OCI-LY7 (cell line): Measurements from ENCODE around the gene PNCK. TPM values are rescaled to one million over a fixed set of nuclear protein-coding genes. Genes with fewer than 3 reads are reported as not detected.
A peak's percentile ranks its signal among the peaks of the same experiment; 100 is the strongest.

Experiments used
- BruUV-seq: library from RNA; stranded (reverse); fragments of 400-500 nt; replicated peaks from 2 replicates; lab custom pipeline; 2021; lab: Mats Ljungman, UMichigan
- CTCF ChIA-PET: fragments of 300-600 bp; sonication (Branson Sonifier 250); formaldehyde crosslinking; loops from one replicate; lab custom pipeline; 2022; ENCODE audit warnings: antibody characterized with exemption; ENCODE audit not compliant: unreplicated experiment; lab: Charles Lee
- POLR2A ChIA-PET: fragments of 300-600 bp; sonication (Branson Sonifier 250); formaldehyde crosslinking; loops from one replicate; lab custom pipeline; 2022; ENCODE audit warnings: antibody characterized with exemption; lab: Charles Lee
- DNase-seq: peaks from one replicate; pipeline ENCODE4 v3.0.0-alpha.2; 2015; ENCODE audit warnings: low spot score
- H2AFZ ChIP-seq: fragments of 200-600 bp; sonication (generic), shearing (Covaris generic); 2 replicates; pipeline ENCODE4 v1.6.1; 2014; ENCODE audit warnings: mild to moderate bottlenecking, antibody characterized with exemption, low read length, moderate library complexity
- H3K27ac ChIP-seq: fragments of 200-600 bp; sonication (generic); 2 replicates; pipeline ENCODE4 v1.5.1; 2014; ENCODE audit warnings: mixed run types, low read depth, mild to moderate bottlenecking, moderate library complexity, low read length, inconsistent platforms; ENCODE audit not compliant: poor library complexity, severe bottlenecking
- H3K36me3 ChIP-seq: fragments of 200-600 bp; sonication (generic); 2 replicates; pipeline ENCODE4 v1.6.1; 2014; ENCODE audit warnings: mild to moderate bottlenecking, antibody characterized with exemption, low read length, moderate library complexity, mixed read lengths; ENCODE audit not compliant: insufficient read depth
- H3K4me1 ChIP-seq: fragments of 200-600 bp; sonication (generic); 2 replicates; pipeline ENCODE4 v1.5.1; 2014; ENCODE audit warnings: mild to moderate bottlenecking, low read length; ENCODE audit not compliant: insufficient read depth, poor library complexity, severe bottlenecking
- H3K4me2 ChIP-seq: fragments of 200-600 bp; sonication (generic); 2 replicates; pipeline ENCODE4 v1.6.1; 2014; ENCODE audit warnings: mild to moderate bottlenecking, low read length
- H3K4me3 ChIP-seq: fragments of 200-600 bp; sonication (generic); 2 replicates; pipeline ENCODE4 v1.5.1; 2014; ENCODE audit warnings: mild to moderate bottlenecking, low read depth, low read length; ENCODE audit not compliant: poor library complexity, severe bottlenecking
- H3K79me2 ChIP-seq: fragments of 200-600 bp; sonication (generic); 2 replicates; pipeline ENCODE4 v1.6.1; 2016; ENCODE audit warnings: low read depth, mild to moderate bottlenecking, low read length, moderate library complexity, mixed read lengths; ENCODE audit not compliant: insufficient read depth
- H3K9me2 ChIP-seq: fragments of 200-600 bp; sonication (generic); 2 replicates; pipeline ENCODE4 v1.6.1; 2016; ENCODE audit warnings: mild to moderate bottlenecking, low read length, mixed read lengths; ENCODE audit not compliant: insufficient read depth
- H3K9me3 ChIP-seq: fragments of 200-600 bp; sonication (generic); 2 replicates; pipeline ENCODE4 v1.6.1; 2014; ENCODE audit warnings: mild to moderate bottlenecking, mixed run types, low read length, mixed read lengths
- H4K20me1 ChIP-seq: fragments of 200-600 bp; sonication (generic); 2 replicates; pipeline ENCODE4 v1.6.1; 2014; ENCODE audit warnings: mild to moderate bottlenecking, antibody characterized with exemption, low read length, moderate library complexity, mixed read lengths; ENCODE audit not compliant: insufficient read depth
- CTCF ChIP-seq: fragments of 200-600 bp; sonication (generic); conservative IDR thresholded peaks from 2 replicates; pipeline ENCODE4 v1.5.1; 2014; ENCODE audit warnings: mild to moderate bottlenecking, antibody characterized with exemption, low read length, moderate library complexity, mixed read lengths
- EZH2phosphoT487 ChIP-seq: fragments of 200-600 bp; sonication (generic); IDR thresholded peaks from 2 replicates; pipeline ENCODE4 v1.6.1; 2018; ENCODE audit warnings: low read depth, borderline replicate concordance, mild to moderate bottlenecking, mixed run types, antibody characterized with exemption, low read length, moderate library complexity, mixed read lengths
- intact Hi-C: fragments of 100-400 bp; cut with micrococcal nuclease; formaldehyde crosslinking; loops from one replicate; pipeline ENCODE4 v1.10.0; 2022; ENCODE audit not compliant: unreplicated experiment
- total RNA-seq, 2 experiments: library from RNA; depleted of rRNA in 1 of 2; stranded (reverse); fragments of >200 nt in 1 of 2; shearing (Covaris generic) in 1 of 2; gene quantifications; 2 replicates each; pipeline ENCODE4 v1.2.3, GENCODE V29; 2014 to 2022

Gene PNCK
- total RNA-seq, 2 experiments from 2014 or later: 0.19 TPM; not detected in 1

DNA sequence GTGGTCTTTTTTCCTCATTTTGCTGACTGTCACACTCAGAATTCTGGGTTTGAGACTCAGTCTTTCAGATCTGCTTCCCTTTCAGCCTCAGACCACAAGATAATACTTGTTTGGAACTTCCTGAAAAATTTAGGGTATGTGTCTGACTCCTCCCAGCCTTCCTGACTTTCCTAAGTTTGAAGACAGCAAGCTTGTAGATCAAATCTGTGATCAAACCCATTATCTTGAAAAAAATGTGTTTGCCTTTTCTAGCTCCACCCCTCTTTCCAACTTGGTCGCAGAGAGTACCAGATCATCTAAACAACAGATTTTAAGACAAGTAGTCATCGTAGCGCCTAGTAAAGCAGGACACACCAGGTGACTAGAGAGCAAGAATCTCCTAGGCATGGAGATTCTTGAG lies 40.6 kb upstream of the PNCK start:
- TF ChIP-seq EZH2phosphoT487: no peak
- no peak for TF ChIP-seq CTCF
- intact Hi-C loops: no loop called here
- Histone ChIP-seq H2AFZ (no peak overlapping the region), H3K36me3 (peaks cover 44% of the 10 kb centered on the region), H3K4me1 (no peaks in the 10 kb centered on the region), H3K27ac (no peak overlapping the region), H3K9me3 (no peaks in the 10 kb centered on the region), H4K20me1 (no peaks in the 10 kb centered on the region), H3K4me2 (no peak overlapping the region), H3K9me2 (no peaks in the 10 kb centered on the region), H3K4me3 (no peak overlapping the region), H3K79me2 (no peaks in the 10 kb centered on the region)
- no peak for DNase-seq
- BruUV-seq: no TSS peak
- POLR2A ChIA-PET: interaction anchor here (1.0 kb wide), 1 partner anchor 8 kb away, joined by 4 read pairs; no protein-coding TSS in a partner anchor
- CTCF ChIA-PET: no interaction called here

GRCh38 chrX:153709726-153710674 lies 36.4 kb upstream of the PNCK start:
- TF ChIP-seq EZH2phosphoT487: no peak
- TF ChIP-seq CTCF: no peak
- Histone ChIP-seq H2AFZ (no peak overlapping the region), H3K9me2 (no peaks in the 10 kb centered on the region), H3K4me2 (no peak overlapping the region), H3K27ac (no peak overlapping the region), H3K4me3 (no peak overlapping the region), H3K79me2 (no peaks in the 10 kb centered on the region), H3K9me3 (no peaks in the 10 kb centered on the region), H3K36me3 (peaks cover 13% of the 10 kb centered on the region), H3K4me1 (no peaks in the 10 kb centered on the region), H4K20me1 (no peaks in the 10 kb centered on the region)
- intact Hi-C loops: no loop called here
- ChIA-PET POLR2A (no interaction called here), CTCF (no interaction called here)
- no TSS peak for BruUV-seq
- DNase-seq: no peak

DNA sequence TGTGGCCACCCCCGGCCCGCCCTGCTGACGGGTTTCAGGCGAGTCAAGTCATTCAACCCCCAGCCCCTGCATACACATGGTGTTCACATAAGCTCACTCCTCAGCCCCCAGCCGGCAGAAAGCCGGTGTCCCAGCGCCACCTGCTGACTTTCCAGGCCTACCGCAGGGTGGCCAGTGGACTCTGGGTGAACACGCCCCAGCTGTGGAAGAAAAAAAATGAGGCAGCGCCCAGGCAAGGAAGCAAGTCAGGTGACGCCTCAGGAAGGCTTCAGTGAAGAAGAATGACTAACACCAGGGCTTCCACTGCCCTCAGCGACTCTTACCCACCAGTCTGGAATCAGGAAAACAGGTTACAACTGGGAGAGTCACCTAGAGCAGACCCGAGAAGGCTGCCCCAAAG lies 34.8 kb upstream of the PNCK start:
- Histone ChIP-seq H3K4me3 (no peak overlapping the region), H3K9me3 (no peaks in the 10 kb centered on the region), H2AFZ (no peak overlapping the region), H4K20me1 (no peaks in the 10 kb centered on the region), H3K4me1 (no peaks in the 10 kb centered on the region), H3K79me2 (no peaks in the 10 kb centered on the region), H3K36me3 (peaks cover 7% of the 10 kb centered on the region; the same call in 1 of the 2 replicates), H3K27ac (no peak overlapping the region), H3K4me2 (no peak overlapping the region), H3K9me2 (no peaks in the 10 kb centered on the region)
- POLR2A ChIA-PET: no interaction called here
- DNase-seq: peak; percentile 31
- no TSS peak for BruUV-seq
- intact Hi-C loops: no loop called here
- CTCF ChIA-PET: no interaction called here
- peak; percentile 63 for TF ChIP-seq CTCF
- no peak for TF ChIP-seq EZH2phosphoT487
